Skin of body (tissue), 2 donors: ENCODE measurements around the gene ZDHHC1. TPM values are rescaled to one million over a fixed set of nuclear protein-coding genes. Genes with fewer than 3 reads are reported as not detected.

ENCODE experiments used
- DNase-seq: peaks from one replicate; lab custom pipeline; 2025; lab: John Stamatoyannopoulos, UW
- total RNA-seq: library from RNA; depleted of rRNA; stranded (reverse); fragments of >200 nt; gene quantifications from one replicate; pipeline ENCODE4 v1.2.3, GENCODE V29; 2014

ZDHHC1 gene
- total RNA-seq, result 7.0 TPM

DNA sequence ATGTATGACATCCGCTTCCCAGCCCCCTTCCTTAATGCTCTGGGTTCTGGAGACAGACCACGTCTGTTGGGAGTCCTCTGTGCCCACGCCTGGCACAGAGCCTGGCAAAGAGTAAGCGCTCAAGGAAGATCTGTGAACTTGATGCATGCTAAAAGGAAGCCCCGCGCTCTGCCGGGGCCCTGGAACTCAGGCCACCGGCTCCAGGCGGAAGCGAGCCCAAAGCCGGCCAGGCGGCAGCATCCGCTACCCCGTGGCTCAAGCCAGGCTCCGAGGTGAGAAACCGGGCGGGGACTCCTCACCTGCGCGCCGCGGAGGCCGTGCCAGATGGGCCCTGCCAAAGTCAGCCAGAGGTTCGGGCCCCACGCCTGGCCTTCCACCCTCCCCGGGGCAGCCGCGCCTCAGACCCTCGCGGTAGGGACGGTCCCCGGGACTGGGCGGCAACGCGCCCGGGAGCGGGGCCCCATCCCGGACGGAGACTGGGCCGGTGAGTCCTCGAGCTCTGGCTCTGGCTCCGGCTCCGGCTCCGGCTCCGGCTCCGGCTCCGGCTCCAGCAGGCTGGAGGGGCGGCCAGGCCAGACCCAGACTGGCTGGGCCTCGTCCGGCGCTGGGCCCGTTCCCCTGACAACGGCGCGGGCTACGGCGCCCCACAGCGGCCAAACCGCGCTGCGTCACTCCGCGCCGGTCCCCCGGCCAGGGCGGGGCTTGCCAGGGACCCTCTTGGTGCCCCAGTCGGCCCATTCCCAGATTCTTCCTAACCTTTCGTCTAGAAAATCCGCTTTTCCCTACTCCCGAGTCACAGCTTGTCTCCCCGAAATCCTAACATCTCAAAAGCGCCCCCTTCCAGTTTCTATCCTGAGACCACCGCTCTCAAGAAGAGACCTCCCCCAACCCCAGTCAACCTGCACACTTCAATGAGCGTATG, at the start of gene ZDHHC1:
ZDHHC1 (minus strand) TSS at position 606 of the 922 bp plus-strand sequence. CDS start 8,702 bp downstream, outside the sequence.
- DNase-seq, result peak; percentile 58

GRCh38 chr16:67464565-67464964, 48.3 kb upstream of the ZDHHC1 start:
- no peak for DNase-seq

- DNase-seq, result no peak
Observed at GRCh38 chr16:67463691-67464090, 47.4 kb upstream of the ZDHHC1 start.

GRCh38 chr16:67463059-67463458, 46.8 kb upstream of the ZDHHC1 start:
- DNase-seq, result no peak

DNA sequence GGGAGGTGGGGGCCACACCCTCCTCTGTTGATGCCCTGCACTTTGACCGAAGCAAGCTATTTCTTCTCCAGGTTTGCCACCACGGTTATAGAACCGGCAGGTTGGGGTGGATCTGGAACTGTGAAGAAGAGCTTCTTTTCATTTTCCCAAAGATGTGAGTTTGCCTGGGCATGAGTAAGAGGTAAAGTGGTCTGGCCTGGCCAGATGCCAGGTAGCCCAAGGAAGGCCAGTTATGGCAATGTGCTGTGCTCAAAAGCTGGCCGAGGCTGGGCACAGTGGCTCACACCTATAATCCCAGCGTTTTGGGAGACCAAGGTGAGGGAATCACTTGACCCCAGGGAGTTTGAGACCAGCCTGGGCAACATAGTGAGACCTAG, 46.0 kb upstream of the ZDHHC1 start:
- no peak for DNase-seq

DNA sequence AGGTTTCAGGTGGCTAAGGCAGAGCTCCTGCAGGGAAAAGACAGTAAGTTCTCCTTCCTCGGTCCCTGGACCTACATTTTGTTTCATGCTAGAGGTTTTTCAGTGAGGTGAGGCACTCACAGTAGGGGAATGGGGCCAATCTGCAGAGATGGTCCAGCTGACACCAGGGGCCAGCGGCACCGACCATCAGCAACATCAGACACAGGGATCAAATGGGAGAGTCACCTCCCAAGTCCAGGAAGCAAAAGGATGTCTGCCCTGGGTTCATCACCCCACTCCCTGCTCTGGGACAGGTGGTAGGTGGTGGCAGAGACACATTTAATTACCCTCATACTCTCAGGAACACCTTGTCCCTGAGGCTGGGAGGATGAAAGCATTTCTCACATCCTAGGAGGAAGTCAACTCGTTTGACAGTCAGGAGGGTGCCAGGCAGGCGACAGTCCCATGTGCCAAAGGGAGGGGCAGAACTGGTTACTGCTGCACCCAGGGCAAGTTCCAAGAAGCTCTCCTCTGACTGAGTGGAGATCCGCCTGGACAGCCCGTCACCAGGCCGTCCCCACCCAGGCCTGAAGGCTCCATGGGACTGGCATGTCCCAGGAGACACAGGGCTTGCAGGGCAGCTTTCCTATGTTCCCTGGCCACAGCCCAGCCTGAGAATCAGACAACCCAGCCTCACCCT, 45.5 kb upstream of the ZDHHC1 start:
- no peak for DNase-seq

- no peak for DNase-seq
Observed at GRCh38 chr16:67460961-67461360, 44.7 kb upstream of the ZDHHC1 start.

DNA sequence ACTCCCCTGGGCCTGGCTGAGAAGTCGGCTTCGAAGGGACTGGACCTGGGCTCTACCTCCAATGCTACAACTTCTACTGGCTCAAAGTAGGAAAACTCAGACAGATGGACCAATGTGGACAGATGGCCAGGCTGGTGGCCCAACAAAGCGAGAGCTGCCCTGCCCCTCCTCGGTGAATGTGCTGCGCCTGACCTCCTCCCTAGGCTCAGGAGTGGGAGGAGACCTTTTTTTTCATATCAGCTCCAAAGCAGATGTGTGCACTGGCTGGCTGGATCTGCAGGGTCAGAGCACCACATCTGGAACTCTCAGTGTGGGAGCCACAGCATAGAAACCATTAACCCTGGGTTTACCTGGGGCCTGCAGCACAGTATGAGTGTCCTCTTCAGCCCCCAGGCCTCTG, 43.9 kb upstream of the ZDHHC1 start:
- DNase-seq, result no peak

GRCh38 chr16:67459861-67460150, 43.5 kb upstream of the ZDHHC1 start:
- no peak for DNase-seq

GRCh38 chr16:67459066-67459860, 43.0 kb upstream of the ZDHHC1 start:
- DNase-seq, result no peak

DNA sequence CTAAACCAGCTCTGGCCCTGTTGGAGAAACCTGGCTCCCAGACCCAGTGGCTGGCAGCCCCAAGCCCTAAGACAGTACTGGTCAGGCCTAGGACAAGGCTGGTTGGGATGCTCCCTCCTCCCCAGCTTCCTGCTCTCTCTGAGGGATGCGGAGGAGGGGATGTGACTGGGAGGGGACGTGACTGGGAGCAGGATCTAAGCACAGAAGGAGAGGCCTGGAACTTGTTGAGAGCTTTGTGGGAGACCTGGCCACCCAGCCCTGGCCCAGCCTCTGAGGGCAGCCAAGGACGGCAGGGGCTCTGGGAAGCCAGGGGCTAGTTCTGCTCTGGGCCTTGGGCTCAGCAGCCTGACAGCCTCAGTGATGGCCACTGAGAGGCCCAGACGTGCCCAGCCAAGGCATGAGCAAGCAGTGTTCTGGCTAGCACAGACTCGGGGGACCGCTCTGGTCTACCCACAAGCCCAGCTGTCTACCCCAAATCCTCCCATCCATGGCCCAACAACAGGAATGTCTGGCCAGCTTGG, 41.9 kb upstream of the ZDHHC1 start:
- DNase-seq, result no peak

GRCh38 chr16:67457611-67458010, 41.3 kb upstream of the ZDHHC1 start:
- no peak for DNase-seq

DNA sequence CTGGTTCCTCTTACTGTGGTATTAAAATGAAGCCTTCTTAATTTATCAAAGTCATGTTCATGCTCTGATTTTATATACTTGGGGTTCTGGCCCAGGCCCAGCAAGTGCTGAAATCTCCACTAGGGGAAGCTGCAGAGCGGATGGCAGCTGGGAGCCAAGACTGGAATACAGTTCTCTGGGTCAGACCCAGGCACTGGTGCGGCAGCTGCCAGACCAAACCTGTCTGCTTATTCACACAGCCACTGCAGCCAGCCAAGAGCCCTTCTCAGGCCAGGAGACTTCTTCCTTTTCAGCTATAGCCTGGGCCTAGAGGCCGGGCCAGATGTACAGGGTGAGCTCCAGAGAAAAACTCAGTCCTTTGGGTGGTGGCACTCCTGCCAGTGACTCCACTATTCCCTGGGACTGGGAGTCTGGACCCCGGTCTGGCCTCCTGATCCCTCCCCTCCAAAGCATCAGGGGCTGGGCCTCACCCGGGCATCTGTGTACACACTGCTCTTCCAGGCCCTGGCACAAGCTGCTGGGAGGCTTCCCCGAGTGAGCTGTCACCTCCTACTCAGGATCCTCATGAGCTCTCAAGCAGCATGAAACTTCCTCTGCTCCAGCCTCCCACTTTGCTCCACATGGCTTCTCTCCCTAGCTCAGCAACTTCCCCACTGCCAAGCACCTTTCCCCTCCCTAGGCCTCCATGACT, 40.3 kb upstream of the ZDHHC1 start:
- DNase-seq, result peak; percentile 28

DNA sequence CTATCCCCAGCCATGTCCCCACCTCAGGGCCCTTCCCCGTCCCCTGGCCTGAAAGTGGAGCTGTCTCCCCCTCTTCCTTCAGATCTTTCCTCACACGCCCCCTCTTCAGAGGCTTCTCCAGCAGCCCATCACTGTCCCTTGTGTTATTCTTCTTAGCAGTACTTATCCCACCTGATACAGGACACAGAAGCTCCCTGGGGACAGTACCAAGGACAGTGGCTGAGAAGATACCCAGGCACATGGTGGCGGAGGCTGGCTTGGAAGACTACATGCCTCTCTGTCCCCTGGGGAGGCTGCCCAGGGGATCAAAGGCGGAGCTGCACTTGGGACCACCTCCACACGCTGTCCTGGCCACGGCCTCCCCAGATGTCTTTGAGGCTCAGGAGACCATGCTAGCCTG, 38.6 kb upstream of the ZDHHC1 start:
- DNase-seq, result no peak

GRCh38 chr16:67454104-67454503, 37.8 kb upstream of the ZDHHC1 start:
- no peak for DNase-seq

DNA sequence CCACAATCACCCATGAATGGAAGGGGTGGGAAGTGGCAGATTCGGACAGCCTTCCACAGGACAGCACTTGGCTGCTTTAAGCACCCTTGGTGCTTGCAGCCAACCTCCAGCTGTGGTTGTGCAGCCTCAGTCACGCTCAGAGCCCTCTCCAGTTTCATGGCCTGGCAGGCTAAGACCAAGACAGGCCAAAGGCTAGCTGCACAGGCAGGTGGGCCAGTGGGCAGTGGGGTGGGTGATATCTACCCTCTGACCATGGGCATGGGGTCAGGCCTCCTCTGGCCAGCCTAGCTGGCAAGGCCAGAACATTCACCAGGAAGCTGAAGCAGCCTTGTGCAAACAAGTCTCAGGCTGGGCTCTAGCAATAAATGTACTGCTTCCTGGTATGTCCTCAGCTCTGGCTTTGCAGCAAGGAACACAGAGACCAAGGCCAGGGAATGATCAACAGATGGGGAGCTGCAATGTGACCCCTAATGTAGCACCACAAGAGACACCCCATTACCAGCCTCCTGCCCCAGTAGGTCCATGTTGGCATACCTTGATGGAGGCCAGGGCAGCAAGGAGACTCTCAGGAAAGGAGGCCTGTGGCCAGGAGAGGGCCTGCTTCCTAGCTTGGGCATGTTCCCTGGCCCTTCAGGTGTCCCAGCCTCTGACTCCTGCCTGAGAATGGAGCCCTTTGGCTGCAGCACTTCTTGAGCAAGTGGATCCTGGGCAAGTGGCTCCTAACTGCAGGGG, 35.6 kb upstream of the ZDHHC1 start:
- no peak for DNase-seq

- no peak for DNase-seq
Observed at GRCh38 chr16:67451061-67451703, 34.9 kb upstream of the ZDHHC1 start.

DNA sequence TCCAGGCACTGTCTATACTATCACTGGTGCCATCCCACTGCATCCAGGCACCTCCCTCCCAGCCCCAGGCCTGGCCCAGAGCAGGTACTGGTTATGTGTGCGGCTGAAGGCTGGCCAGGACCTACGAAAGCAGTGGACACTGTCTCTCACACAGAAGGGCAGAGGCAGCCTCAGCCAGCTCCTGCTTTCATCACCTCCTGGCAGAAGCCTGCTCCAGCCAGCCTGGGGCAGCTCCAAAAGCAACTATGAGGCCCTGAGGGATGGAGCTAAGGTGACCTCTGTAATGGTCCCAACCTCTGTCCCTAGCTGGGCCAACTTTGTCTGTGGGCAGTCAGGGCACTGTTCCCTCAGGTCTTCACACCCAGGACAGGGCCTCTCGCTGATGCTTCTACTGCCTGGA, 33.5 kb upstream of the ZDHHC1 start:
- DNase-seq, result no peak

DNA sequence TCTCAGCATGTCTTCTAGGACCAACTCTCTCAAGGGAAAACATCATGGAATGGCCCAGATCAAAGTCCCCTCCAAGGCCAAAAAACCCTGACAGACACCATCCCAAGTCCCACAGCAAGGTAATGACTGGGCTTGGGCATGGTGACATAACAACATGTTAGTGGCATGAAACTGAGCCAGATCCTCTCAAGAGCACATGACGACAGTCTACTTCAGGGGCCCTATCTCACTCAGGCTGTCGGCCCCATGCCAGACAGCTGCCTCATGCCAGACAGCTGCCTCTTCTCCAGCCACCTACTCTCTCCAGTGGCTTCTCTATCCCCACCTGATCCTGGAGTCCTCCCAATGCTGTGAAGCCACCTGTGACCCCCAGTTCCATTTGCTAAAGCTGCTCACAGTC, 33.1 kb upstream of the ZDHHC1 start:
- no peak for DNase-seq

- no peak for DNase-seq
Observed at GRCh38 chr16:67448580-67448979, 32.3 kb upstream of the ZDHHC1 start.
